IPS-15b (cell line): ENCODE data around the gene CORO1C.
A peak's percentile ranks its signal among the peaks of the same experiment; 100 is the strongest.
"Not testable (repeated sequence)": the region's sequence is repeated elsewhere in the genome, so short reads cannot be mapped to it uniquely, and the experiment has no call there.

Experiments
- H3K27me3 ChIP-seq: one replicate; pipeline ENCODE4 v1.6.1; 2013; ENCODE audit warnings: low read length; ENCODE audit not compliant: control insufficient read depth, insufficient read depth
- H3K36me3 ChIP-seq: one replicate; pipeline ENCODE4 v1.6.1; 2013; ENCODE audit warnings: low read length; ENCODE audit not compliant: control insufficient read depth, insufficient read depth
- H3K4me1 ChIP-seq: one replicate; pipeline ENCODE4 v1.6.1; 2013; ENCODE audit warnings: mild to moderate bottlenecking, low read length; ENCODE audit not compliant: control insufficient read depth, insufficient read depth
- H3K4me3 ChIP-seq: one replicate; pipeline ENCODE4 v1.5.1; 2013; ENCODE audit warnings: low read depth, low read length
- H3K9ac ChIP-seq: one replicate; pipeline ENCODE4 v1.6.1; 2013; ENCODE audit warnings: low read depth, mild to moderate bottlenecking, low read length
- H3K9me3 ChIP-seq: one replicate; pipeline ENCODE4 v1.6.1; 2013; ENCODE audit warnings: mild to moderate bottlenecking, low read length; ENCODE audit not compliant: control insufficient read depth, insufficient read depth

CORO1C gene

DNA sequence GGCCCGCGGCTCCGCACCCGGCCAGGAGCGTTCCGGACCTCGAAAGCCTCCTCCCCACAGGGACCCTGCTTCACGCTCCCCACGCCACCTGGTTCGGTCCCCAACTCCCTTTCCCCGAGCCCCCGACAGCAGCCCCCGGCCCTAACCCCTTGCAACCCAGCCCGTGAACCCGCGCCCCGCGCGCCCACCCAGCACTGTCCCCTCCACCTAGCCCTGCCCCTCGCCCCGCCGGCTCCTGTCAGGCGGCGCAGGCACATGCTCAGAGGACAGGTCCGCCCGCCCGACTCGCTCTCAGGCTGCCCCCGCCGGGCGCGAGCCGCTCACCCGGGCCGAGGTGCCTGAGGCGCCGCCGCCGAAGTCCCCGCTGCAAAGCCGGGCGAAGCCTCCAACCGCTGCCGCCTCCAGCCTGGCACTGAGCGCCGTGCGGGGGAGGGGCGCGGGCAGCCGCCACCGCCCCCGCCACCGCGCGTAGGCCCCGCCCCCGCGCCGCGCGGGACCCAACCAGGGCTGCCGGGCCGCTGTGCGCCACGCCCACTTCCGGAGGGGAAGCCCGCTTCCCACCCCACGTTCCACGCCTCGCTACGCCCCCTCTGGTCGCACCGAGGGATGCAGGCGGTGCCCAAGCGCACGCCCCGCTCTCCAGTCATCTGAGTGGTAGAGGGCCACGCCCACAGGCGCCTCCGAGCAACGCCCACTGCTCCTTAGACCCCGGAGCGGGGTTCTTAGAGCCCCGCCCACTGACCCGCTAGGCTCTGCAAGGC lies at the start of gene CORO1C:
Gene CORO1C, minus strand, starts transcription at position 414 of the 761 bp plus-strand sequence. CDS start 30,200 bp downstream, outside the sequence.
- Histone ChIP-seq H3K4me1 (peaks cover 3% of the 10 kb centered on the region), H3K36me3 (no peaks in the 10 kb centered on the region), H3K9me3 (no peaks in the 10 kb centered on the region), H3K4me3 (peak within 1 kb of the TSS; percentile 76), H3K9ac (peak within 1 kb of the TSS; percentile 82), H3K27me3 (no peaks in the 10 kb centered on the region)

DNA sequence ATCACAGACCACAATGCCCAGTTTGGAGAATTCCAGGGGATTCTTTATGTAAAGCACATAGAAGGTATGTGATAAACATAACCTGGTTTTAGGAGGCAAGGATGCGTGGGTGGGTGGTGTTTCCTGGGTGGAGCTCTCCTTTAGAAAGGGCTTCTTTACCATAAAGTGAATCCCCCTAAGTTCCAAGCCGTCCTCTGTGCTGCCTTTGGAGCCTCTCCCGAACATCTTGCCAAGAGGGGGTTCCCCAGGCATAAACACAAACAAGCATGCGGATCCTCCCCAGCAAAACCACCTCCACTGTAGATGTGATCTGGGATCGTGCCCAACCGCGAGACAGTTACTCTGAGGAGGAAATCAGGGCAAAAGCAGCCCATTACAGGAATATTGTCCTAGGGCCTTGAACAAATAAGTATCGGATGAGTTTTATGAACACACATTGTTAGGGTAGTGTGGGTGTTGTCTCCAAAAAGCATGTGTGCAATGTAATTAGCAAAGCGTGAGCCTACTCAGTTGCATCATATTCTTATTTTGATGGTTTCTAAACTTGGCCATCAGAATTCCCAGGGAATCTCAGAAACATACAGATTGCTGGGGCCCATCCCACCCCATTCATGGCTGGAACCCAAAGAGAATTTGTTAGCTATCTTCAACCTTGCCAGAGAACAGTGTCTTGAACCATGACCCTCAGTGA lies 48.8 kb upstream of the CORO1C start:
- H3K9me3 ChIP-seq, result no peaks in the 10 kb centered on the region
- peaks cover 2% of the 10 kb centered on the region for H3K4me1 ChIP-seq
- H3K27me3 ChIP-seq, result no peaks in the 10 kb centered on the region
- no peak overlapping the region for H3K9ac ChIP-seq
- H3K4me3 ChIP-seq, result no peak overlapping the region
- H3K36me3 ChIP-seq, result no peaks in the 10 kb centered on the region

DNA sequence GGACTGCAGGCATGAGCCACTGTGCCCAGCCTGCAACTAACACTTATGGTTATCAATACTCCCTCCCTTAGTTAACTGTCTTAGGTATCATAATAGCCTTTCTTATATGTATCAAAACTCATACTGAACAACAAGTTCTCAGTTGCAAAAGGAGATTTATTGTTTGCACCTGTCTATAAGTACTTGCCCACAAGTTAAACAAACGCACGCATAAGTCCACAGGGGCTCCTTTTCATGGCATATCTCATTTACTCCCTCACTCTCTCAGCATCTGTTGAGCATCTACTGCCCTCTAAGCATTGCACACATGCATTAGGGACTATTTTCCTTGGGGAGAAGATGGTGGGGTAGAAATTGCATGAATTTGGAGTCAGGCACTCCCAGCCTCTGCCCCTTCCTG lies 46.7 kb upstream of the CORO1C start:
- Histone ChIP-seq H3K9me3 (no peaks in the 10 kb centered on the region), H3K4me3 (no peak overlapping the region), H3K27me3 (no peaks in the 10 kb centered on the region), H3K36me3 (no peaks in the 10 kb centered on the region), H3K4me1 (no peaks in the 10 kb centered on the region), H3K9ac (no peak overlapping the region)

DNA sequence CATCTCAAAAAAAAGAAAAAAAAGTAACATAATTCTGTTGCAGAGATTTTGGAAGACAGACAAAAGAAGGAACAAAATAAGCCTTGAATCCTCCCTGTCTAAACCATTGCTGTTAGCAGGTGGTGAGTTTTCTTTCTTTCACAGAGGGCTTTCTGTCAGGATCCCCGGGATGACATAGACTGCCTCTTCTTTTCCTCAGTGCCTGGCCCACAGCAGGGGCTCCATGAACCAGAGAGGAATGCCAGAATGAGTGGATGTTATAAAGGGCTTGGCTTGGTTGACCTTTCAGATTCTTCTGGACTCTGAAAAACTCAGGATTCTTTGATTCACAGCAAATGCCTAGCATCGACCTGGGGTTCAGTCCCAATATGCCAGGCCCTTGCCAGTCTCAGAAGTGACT lies 45.8 kb upstream of the CORO1C start:
- H3K4me3 ChIP-seq, result no peak overlapping the region
- no peaks in the 10 kb centered on the region for H3K36me3 ChIP-seq
- no peaks in the 10 kb centered on the region for H3K4me1 ChIP-seq
- no peaks in the 10 kb centered on the region for H3K27me3 ChIP-seq
- no peaks in the 10 kb centered on the region for H3K9me3 ChIP-seq
- H3K9ac ChIP-seq, result no peak overlapping the region

DNA sequence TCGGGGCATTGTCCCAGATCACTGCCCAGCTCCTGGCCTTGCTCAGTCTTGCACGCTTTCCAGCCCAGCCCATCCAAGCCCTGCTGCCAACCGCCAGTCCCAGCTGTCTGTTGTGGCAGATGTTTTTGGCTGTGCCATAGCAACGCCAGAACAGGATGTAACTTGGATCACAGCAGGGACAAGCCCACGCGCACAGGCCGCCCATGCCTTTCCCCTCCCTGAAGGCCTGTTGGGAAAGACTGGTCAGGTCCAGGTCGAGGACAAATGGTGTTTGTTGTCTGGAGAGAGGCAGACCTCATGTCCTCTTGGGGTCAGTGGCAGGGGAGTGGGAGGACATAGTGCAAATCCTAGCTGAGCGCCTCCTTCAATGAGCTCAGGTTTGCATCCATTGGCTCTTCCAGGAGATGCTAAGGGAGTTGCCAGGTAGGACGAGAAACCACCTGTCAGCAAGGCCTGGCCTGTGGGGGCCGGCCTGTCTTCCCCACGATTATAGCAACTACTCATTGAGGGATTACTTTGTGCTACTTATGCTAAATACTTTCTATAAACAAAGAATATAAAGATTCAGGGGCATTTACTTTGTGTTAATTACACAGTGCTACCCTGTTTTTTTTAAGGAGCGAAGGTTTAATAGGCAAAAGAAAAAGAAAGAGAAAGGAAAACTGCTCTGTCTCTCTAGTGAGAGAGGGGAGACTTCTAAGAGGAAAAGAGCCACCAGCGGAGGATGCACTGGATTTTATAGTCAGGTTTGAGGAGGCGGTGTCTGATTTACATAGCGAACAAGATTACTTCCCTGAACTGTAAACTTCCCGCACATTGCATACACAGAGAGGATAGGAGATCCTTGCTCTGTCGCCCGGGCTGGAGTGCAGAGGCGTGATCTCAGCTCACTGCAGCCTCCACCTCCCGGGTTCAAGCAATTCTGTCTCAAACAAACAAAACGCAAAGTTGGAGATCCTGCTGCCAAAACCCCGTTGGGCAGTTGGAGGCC lies 42.8 kb upstream of the CORO1C start:
- no peaks in the 10 kb centered on the region for H3K4me1 ChIP-seq
- no peaks in the 10 kb centered on the region for H3K9me3 ChIP-seq
- no peaks in the 10 kb centered on the region for H3K36me3 ChIP-seq
- no peaks in the 10 kb centered on the region for H3K27me3 ChIP-seq
- H3K4me3 ChIP-seq, result no peak overlapping the region
- H3K9ac ChIP-seq, result peak overlapping the region; percentile 9

DNA sequence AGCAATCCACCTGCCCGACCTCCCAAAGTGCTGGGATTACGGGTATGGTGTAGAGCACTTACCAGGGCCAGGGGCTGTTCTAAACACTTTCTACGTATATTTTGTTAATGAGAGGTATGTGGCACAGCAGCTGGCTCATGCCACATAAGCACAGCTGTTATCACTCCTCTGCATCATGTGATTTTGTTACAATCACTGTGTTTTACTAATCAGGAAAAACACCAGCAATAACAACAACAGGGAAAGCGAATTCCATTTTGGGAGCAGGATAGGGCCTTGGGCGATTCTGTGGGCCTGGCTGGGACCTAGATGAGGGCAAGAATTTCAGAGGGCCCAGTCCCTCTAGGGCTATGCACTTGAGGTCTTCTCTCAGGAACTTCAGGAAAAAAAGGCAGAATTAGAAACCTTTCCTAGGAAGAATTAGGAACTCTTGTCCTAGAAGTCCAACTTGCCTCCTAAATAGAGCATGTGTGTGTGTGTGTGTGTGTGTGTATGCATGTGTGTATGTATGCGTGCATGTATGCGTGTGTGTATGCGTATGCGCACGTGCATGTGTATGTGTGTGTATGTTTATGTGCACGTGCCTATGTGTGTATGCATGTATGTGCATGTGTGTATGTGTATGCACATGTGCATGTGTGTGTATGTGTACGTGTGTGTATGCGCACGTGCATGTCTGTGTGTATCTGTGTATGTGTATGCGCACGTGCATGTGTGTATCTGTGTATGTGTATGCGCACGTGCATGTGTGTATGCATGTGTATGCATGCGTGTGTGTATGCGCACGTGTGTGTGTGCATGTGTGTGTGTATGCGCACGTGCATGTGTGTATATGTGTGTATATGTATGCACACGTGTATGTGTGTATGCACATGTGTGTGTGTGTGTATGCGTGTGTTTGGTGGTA lies 41.8 kb upstream of the CORO1C start:
- Histone ChIP-seq H3K4me1 (no peaks in the 10 kb centered on the region), H3K4me3 (no peak overlapping the region), H3K36me3 (no peaks in the 10 kb centered on the region), H3K9ac (no peak overlapping the region), H3K9me3 (no peaks in the 10 kb centered on the region), H3K27me3 (no peaks in the 10 kb centered on the region)

DNA sequence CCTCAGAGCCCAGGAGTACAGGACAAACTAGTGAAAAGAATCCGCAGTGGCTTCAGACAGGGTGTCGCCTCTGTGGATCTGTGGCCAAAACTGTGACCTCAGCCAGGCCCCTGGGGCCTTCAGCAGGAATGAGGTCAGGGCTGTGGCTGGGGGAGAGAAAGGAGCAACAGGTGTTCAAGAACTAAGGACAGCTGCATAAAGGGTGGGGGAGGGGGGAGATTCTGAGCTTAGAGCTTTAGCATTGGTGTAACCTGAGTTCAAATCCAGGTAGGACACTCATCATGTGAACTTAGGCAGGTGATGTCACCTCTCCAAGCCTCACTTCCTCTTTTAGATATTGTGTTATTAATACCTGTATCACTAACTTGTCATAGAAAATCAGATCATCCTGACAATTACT lies 40.9 kb upstream of the CORO1C start:
- Histone ChIP-seq H3K4me3 (no peak overlapping the region), H3K9ac (no peak overlapping the region), H3K27me3 (no peaks in the 10 kb centered on the region), H3K9me3 (no peaks in the 10 kb centered on the region), H3K4me1 (no peaks in the 10 kb centered on the region), H3K36me3 (no peaks in the 10 kb centered on the region)

DNA sequence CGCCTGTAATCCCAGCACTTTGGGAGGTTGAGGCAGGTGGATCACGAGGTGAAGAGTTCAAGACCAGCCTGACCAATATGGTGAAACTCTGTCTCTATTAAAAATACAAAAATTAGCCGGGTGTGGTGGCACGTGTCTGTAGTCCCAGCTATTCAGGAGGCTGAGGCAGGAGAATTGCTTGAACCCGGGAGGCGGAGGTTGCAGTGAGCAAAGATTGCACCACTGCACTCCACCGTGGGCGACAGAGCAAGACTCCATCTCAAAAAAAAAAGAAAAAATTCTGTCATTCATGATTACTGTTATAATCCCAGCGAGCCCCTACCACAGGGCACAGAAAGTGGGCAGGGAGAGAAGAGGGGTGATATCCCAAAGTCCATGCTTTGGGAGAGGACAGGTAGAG lies 40.5 kb upstream of the CORO1C start:
- not testable (repeated sequence) for H3K36me3 ChIP-seq, H3K27me3 ChIP-seq, H3K4me1 ChIP-seq, H3K9me3 ChIP-seq, H3K9ac ChIP-seq, H3K4me3 ChIP-seq

DNA sequence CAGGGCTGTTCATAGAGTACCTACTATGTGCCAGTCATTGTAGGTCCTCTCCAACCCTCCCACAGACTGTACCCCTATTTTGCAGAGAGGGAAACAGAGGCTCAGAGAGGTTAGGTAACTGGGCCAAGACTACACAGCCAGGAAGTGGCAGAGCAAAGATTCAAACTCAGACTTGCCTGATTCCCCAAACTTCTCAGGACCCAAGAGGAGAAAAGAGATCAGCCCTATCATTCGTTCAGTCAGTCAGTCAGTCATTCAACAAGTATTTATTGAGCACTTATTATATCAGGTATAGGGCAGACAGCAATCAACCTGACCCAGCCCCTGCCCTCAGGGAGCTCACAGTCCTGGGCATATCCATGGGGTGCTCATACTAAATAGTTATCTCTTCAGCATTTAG lies 39.6 kb upstream of the CORO1C start:
- no peaks in the 10 kb centered on the region for H3K9me3 ChIP-seq
- no peaks in the 10 kb centered on the region for H3K4me1 ChIP-seq
- no peak overlapping the region for H3K4me3 ChIP-seq
- no peaks in the 10 kb centered on the region for H3K27me3 ChIP-seq
- H3K9ac ChIP-seq, result no peak overlapping the region
- no peaks in the 10 kb centered on the region for H3K36me3 ChIP-seq

DNA sequence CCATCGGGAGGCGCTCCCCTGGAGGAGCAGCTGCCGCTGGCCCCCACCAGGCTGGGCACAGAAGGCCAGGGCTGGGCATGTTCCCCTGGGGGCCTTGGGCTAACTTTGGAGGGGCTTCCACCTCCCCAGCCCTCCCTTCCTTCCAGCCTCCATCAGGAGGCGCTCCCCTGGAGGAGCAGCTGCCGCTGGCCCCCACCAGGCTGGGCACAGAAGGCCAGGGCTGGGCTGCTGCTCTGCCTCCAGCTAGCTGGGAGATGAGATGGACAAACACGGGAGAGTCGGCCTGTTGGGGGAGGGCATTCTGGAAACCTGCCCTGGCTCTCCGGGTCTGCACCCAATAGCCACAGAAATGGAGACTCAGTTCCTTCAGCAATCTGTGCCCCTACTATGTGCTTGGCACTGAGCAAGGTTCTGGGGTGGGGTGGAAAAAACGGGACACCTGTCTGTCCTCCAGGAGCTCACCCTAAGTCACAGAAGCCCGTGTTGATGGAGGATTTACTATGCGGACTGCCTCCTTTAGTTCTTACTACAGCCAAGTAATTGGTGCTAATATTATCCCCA lies 39.0 kb upstream of the CORO1C start:
- no peaks in the 10 kb centered on the region for H3K27me3 ChIP-seq
- no peaks in the 10 kb centered on the region for H3K36me3 ChIP-seq
- H3K4me3 ChIP-seq, result no peak overlapping the region
- H3K9me3 ChIP-seq, result no peaks in the 10 kb centered on the region
- no peak overlapping the region for H3K9ac ChIP-seq
- H3K4me1 ChIP-seq, result no peaks in the 10 kb centered on the region
